HG03108 (cell line): ENCODE measurements around the gene TMEM170B.

Experiments
- ATAC-seq: cut with Tn5 transposase; IDR thresholded peaks from one replicate; pipeline ENCODE4 v1.9.1; 2021; ENCODE audit warnings: moderate library complexity; ENCODE audit not compliant: unreplicated experiment

TMEM170B gene, protein sequence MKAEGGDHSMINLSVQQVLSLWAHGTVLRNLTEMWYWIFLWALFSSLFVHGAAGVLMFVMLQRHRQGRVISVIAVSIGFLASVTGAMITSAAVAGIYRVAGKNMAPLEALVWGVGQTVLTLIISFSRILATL

DNA sequence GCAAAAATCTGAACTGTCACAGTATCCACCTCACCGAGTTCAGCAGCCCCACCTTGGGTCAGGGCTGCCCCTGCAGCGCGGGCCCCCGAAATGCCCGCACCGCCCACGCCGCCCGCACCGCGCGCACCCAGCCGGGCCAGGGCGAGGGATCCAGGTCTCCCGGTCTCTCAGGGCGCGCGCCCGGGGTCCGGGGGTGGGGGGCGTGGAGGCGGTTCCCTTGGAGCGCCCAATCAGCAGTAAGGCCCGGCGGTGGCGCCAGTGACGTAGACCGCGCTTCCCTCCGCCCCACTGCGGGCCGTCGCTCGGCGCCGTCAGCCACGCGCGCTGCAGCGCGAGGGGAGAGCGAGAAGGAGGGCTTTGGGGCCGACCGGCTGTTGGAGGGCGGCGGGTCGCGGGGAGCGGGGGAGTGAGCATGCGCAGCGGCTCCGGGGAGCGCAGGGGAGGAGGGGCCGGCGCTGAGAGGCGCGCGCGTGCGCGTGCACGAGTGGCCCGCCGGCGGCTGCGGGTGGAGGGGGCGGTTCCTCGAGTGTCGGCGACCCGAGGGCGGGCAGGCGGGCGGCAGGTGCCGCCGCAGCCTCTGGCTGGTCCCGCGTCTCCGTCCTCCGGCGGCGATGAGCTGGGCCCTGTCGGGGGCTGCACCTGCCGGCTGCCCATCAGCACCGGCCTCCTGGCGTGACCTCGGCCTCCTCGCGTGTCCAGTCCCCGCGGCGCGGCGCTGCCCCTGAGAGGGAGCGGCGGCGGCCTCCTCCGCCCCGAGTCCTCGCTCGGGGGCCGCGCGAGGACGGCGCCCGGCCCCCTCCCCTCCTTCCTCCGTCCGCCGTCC is at the start of gene TMEM170B:
TMEM170B (plus strand) TSS at position 521 of the 823 bp plus-strand sequence. CDS start 529 bp downstream, outside the sequence.
- peak; percentile 92 for ATAC-seq

DNA sequence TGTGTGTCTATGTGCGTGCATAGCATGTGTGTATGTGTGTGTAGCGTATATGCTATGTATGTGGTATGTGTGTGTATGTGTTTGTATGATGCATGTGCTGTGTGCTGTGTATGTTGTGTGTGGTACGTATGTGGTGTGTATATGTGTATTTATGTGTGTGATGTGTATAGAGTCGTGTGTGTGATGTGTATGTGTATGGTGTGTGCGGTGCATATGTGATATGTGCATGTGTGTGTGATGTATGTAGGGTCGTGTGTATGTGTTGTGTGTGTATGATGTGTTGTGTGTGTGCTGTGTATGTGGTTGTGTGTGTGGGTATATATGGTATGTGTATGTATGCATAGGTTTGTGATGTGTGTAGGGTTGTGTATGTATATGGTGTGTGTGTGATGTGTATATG is 46.6 kb upstream of the TMEM170B start:
- no peak for ATAC-seq

DNA sequence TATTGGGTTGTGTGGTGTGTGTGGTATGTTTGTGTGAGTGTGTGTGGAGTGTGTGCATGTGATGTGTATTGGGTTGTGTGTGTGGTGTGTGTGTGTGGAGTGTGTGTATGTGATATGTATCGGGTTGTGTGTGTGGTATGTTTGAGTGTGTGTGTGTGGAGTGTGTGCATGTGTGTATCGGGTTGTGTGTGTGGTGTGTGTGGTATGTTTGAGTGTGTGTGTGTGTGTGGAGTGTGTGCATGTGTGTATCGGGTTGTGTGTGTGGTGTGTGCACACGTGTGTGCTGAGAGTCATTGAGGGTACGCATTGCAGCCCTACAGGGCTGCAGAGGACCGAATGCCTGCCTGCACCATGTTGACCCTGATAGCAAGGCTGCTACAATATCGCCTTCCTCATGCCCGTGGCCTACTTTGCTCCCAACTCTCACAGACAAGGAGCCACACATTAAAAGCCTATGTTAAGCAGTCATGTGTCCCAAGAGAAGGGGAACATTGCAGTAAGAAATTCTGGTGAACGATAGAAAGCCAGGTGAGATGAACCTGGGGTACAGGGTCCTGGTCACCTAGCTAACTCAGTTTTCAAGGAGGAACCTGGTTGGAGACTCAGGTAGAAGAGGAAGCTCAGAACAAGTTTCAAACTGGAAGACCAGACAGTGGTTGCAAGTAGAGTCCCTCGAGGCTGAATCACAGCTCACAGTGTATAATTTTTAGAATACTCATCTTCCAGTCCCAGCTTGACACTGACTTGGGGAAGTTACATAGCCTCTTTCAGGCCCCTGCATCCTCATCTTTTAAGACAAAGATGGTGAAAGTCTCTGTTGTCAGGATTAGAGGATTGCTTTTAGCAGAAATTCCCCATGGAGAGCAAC is 45.7 kb upstream of the TMEM170B start:
- no peak for ATAC-seq

DNA sequence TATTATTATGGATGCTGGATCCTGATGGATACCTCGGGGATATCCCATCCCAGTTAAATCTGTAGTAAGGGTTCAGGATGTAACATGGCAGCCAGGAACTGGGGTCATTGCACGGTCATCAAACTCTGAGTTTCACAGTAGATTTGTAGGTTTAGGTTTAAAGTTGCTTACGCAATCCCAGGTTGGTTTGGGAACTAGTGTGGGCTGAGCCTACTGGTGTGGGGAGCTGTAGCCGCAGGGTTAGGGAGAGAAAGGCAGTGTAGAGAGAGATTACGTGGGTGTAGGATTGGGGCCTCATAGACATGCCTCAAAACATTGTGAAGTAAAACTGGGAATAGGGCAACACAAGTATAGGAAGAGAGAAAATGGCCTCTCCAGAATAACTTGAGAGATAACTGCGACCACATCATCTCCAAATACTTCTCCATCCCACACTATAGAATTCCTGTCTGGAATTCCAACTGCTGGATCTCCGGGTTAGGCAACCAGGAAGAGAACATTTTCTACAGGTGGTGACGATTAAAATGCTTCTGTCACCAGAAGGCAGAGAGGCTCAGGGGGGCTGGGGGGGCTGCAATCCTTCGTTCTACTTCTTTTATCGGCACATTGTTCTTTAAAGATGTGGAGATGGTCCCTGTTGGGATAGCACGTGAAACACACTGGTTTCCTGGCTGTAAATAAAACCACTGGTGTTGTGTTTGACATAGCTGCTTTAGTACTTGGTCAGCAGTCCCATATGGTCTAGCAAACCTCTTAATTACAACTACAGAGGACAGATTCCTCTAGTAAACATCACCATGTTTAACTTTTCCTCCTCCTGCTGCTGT is 44.9 kb upstream of the TMEM170B start:
- no peak for ATAC-seq

DNA sequence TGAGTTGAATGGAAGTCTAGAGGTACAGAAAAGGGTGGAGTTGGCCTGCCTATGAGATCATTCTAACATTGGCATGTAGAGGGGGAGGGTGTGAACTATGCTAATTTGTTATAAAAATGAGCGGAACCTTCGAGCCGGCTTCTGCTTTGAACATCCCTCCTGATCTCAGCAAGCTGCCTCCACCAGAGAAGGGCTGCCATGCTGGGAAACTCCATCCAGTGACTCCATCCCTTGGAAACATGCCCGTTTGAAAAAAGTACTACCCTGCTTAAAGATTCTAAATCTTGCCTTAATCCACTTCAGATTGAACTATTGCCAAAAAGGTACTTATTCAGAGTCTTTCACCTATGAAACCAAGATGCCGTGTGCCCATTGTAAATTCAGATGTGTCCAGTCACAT is 43.6 kb upstream of the TMEM170B start:
- ATAC-seq, result no peak

DNA sequence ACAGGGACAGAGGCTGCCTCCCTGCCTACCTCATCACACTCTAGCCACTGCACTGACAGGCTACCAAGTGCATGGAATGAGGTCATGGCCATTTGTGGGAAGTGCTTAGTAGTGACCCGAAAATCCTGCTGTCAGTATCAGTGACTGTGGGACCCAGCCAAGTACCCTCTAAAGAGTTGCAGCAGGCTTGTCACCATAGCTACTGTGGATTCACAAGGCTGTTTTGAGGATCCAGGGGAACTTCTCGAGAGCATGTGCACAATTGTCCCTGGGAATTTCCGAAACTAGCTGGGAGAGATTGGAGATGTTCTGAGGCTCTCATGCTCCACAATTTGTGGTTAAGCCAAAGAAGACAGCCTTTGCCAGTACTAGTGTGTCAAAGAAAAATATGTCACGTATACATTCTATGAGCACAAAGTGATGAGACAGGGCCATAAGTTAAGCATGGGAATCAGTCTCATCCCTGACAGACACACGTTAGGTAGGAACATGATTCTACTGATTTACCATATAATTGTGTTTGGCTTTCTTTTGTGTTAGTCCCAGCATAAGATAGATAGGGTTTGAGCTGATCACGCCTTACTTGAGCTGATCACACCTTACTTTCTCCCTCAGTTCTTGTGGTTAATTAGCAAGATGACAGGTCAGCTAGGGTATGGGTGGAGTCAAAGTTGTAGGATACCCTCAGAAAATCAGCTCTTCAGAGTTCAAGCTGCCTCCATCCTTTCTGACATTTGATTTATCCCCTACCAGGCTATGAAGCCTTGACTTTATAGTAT is 42.6 kb upstream of the TMEM170B start:
- no peak for ATAC-seq

DNA sequence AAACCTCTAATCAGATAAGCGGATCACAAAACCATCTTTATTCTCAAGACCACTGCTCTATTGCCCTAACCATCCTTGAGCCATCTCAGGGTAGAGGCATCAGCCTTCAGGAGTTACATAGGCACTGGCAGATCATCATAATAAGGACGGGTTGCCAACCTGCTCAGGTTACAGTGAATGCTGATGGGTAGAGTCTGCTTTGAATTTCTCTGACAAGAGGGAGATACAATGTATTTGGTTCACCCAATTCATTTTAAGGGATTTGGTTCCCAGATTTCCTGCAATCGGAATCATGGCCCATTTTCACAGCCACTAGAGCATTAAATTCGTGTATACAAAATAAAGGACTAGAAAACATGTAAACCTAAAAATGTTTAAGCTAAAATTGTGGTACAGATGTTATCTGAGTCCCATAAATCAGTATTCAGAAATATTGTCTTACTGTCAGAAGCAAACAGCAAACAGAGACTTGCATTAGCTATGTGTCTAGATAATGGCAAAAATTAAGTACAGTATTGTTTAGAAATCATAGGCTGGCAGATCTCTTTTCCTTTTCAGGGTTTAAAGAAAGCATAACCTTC is 41.9 kb upstream of the TMEM170B start:
- no peak for ATAC-seq

DNA sequence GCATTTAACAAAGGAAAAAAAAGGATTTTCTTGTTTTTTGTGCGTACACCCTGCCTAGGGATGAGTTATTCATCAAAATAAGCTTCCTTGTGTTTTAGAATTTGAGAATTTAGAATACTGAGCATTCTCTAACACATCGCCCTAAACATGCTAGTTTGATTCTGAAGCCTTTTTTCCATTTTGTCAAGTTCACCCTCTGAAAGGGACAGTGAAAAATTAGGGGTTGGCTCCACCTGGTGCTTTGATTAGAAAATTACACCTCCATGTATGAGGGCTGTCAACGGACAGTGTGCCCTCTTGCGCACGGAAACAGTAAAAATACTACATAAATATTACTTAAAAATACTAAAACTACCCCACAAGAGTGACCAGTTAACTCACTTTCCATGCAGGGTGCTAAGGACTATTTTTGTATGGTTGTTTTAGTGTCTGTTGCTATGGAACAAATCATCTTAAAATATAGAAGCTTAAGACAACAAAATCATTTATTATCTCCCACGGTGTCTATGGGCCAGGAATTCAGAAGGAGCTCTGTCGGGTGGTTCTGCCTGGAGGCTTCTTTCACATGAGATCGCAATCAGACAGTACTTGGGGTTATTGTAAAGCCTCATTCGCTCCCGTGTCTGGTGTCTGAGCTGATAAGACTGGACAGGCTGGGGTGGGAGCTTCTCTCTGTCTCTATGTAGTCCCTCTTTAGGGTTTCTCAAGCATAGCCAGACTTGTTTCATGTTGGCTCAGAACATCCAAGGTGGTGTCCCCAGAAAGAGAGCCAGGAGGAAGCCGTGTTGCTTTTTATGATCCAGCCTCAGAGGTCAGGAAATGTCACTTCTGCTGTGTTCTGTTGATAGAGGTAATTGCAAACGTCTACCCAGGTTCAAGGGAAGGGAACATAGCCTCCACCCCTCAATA is 41.1 kb upstream of the TMEM170B start:
- ATAC-seq, result no peak

DNA sequence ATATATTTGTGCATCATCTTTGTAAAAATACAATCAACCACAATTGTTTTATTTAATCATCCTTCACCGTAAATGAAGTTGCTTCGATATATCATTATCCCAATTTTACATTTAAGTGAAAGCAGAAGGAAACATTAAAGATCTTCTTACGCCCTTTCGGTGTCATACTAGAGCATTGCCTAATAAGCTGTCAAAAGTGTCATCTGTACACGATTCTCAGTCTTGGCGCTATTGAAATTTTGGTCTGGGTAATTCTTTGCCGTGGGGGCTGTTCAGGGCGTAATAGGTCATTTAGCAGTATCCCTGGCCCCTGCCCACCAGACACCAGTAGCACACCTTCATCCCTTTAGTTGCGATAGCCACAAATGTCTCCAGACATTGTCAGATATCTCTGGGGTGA is 40.4 kb upstream of the TMEM170B start:
- ATAC-seq, result no peak

DNA sequence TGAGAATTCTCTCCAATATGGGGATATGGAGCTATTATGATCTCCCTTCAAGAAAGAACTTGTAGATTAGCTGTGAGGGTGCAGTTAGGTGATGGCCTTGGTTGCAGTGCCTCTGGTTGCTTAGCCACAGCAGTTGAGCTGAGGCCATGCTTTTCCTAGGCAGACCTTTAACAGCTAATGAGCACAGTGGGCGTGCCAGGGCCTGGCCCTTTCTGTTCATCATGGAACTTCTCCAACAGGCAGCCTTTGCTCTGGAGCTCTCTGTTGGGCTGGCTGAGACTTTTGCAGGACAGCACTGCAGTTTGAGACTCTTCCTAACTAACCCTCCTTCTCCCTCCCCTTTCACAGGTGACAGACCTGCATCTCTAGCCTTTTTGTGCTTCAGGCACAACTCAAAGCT is 39.7 kb upstream of the TMEM170B start:
- no peak for ATAC-seq

DNA sequence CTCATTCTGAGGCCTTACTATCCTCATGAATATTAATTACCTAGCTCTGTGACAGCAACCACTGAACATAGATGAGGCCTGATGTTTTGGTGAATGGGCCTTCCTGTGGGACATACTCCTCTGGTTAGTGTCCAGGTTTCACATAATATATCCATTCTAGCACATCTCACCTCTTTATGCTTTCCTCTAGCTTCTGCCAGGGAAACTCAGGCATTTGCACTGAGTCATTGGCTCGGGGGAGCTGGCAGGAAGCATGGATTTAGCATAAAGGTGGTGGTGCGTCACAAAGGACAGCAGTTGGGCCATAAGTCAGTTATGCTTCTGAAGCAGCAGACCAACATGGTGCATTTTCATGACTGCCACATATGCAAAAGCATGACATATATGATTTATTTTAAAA is 37.5 kb upstream of the TMEM170B start:
- ATAC-seq, result no peak

DNA sequence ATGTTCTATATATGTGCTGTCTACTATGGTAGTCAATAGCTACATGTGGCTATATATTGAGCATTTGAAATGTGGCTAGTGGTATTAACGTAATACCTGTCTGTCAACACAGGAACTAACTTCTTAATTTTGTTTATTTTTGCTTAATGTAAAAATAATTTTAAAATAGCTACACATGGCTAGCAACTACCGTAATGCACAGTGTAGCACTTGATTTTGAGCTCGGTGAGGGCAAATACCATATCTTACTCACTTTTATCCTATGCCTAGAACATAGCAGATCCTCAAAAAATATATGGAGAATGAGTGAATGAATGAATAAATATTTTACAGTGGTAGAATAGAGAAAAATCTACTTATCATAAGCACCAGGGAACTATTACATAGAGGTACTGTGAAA is 28.1 kb upstream of the TMEM170B start:
- ATAC-seq, result no peak

DNA sequence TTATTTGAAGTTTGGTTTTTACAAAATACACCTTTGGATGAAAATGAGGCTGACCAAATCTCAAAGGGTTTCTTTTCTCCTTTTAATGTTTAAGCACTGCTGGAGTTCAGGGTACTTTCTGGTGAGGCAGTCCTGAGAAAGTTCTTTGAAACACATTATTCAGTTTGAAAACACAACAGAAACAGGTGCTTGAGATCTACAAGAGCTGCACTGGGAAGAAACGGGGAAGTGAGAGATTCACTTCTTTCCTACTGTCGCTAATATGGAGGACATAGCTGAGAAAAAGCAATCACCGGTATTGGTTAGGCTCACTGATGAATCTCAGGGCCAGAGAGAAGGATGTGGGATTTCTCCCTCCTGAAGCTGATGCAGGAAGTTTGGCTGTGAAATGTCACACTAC is 22.9 kb upstream of the TMEM170B start:
- peak; percentile 90 for ATAC-seq

DNA sequence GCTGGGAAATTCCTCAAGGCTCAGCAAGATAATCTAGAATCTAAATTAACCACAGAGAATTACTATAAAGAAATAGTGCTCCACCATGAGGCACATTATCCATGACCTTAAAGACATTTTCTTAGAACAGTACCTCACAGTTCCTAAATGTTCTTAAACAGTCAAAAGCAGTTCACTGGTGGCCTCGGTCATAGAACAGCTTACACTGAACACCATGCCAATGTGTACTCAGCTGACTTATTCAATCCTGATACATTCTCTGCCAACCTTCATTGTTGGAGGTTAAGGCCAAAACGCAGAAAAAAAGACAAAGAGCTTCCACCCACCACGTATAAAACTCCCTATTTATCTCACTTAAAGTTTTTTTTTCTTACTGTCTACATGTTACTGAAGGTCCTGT is 21.8 kb upstream of the TMEM170B start:
- ATAC-seq, result no peak

DNA sequence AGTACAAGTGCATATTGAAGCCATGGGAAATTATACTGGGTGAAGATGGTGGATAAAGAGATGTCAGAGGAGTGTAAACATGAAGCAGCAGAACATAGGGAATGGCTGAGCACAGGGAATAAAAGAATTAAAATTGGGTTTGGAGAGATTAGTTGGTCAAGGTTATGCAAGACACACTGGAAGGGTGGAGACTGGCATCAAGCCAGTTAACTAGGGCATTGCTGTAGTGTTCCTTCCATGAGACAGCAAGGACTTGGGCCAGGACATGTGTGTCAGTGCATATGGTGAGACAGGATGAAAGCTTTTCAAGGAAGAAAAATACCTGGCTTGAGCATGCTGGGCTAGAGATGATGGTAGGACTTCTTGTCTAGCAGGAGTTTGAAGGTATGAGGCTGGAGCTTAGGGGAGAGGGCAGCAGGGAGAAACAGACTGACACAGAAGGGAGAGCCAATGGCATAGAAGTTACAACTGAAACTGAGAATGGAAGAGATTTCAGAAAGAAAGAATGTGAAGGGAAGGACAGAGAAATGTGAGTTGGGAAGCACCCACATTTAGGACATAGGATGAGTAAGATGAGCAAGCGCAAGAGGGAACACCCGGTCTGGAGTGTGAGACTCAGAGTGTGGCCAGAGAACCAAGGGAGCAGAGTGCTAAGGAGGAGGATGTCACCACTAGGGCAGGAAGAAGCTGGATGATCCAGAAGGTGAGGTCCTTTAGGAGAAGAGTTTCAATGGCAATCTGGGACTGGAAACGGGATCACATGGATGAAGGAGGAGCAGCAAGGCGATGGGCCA is 14.5 kb upstream of the TMEM170B start:
- ATAC-seq, result no peak

DNA sequence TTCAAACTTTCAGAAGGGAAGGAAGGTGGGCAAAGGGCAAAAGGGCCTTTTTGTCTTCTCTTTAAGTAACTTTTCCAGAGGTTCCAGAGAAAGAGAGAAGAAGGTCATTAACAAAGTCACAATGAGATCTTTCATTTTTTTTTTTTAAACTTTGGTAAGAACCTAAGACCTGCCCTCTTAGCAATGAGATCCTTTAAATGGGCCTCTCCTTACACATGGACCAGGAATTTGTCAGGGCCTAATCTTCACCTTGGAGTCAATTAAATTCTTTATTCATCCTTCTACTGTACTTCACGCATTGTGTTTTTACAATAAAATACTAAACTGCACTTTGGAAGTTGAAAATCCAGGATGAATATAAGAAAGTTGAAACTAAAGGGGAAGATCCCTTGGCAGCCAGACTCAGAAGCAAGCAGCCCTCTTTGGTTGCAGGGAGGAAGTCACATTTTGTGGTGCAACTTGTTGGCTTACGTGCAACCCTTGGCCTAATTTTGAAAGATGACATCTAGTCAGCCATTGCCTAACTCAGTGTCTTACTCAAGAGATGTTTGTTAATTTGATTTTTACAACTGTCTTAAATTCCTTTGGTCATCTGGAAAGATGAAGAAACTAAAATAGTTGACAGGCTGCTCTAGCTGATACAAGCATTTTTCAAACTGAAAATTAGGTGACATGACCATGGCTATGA is 11.9 kb upstream of the TMEM170B start:
- no peak for ATAC-seq

DNA sequence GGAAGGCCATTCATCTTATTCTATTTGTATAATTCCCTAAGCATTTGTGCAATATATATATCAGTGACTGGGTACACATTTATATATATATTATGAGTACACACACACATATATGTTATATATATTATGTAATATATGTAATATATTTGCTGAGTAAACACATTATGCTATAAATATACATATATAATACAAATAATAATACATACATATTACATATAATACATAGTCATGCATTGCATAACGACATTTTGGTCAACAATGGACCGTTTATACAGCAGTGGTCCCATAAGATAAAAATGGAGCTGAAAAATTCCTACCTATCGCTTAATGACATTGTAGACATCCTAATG is 11.4 kb upstream of the TMEM170B start:
- ATAC-seq, result no peak
